Transverse colon (tissue), 4 donors: ENCODE data around the gene POLR3K.

Experiments used
- EP300 ChIP-seq: sonication (generic); formaldehyde crosslinking; IDR thresholded peaks from one replicate; pipeline ENCODE4 v1.6.1; 2017; ENCODE audit warnings: antibody characterized with exemption, low read depth
- POLR2A ChIP-seq: fragments of 450-650 bp; IDR thresholded peaks from one replicate; pipeline ENCODE4 v1.6.1; 2016; ENCODE audit warnings: antibody characterized with exemption, mild to moderate bottlenecking, moderate library complexity
- POLR2AphosphoS5 ChIP-seq, 3 donors: sonication (generic); formaldehyde crosslinking; IDR thresholded peaks; one replicate each; pipeline ENCODE4 v1.6.1; 2016; ENCODE audit warnings: antibody characterized with exemption in 3 of 3
- TF ChIP-seq, protein P1 (sequence below), 5 experiments: fragments of 200-600 bp in 3 of 5; fragments of 450-650 bp in 2 of 5; sonication (generic) in 3 of 5; IDR thresholded peaks; 1 replicate in 2 of 5; 2 replicates in 3 of 5; pipeline ENCODE4 v1.5.1; 2016 to 2017; ENCODE audit warnings: antibody characterized with exemption in 5 of 5, inconsistent platforms in 3 of 5, mild to moderate bottlenecking in 2 of 5, moderate library complexity in 1 of 5

DNA sequence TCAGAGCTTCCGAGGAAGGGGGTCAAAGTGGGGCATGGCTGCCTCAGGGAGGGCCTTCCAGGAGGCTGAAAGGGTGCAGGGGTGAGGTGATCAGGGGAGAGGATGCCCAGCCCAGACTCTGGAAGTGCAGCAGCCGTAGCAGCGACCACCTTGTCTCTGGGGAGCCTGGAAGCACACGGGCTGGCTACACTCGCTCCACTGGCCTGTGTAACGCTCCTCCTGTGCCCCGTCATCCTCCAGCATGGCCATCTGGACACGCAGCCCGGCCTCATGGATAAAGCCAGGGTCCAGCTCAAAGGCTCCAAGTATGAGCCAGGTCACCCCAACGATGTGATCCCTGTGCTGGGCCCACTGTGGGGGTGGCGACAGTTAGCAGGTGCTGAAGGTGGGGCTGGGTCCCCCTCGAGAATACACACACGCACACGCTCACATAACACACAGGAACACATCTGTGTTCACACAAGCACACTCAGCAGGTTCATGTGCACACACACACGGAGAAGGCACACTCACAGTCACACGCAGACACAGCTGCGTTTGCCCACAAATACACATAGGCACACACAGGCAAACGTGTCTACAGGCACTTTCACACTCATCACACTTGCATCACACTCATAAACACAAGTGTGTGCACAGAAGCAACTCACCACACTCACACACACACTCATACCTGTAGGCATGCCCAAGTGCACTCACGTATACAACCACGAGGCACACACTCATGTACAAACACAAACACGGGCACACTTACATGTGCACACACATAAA is 19.3 kb downstream of the POLR3K start:
- TF ChIP-seq POLR2A: no peak
- TF ChIP-seq EP300: no peak
- TF ChIP-seq POLR2AphosphoS5 (IDR thresholded peaks at IDR 0.05): no peak
- TF ChIP-seq, protein P1, sequence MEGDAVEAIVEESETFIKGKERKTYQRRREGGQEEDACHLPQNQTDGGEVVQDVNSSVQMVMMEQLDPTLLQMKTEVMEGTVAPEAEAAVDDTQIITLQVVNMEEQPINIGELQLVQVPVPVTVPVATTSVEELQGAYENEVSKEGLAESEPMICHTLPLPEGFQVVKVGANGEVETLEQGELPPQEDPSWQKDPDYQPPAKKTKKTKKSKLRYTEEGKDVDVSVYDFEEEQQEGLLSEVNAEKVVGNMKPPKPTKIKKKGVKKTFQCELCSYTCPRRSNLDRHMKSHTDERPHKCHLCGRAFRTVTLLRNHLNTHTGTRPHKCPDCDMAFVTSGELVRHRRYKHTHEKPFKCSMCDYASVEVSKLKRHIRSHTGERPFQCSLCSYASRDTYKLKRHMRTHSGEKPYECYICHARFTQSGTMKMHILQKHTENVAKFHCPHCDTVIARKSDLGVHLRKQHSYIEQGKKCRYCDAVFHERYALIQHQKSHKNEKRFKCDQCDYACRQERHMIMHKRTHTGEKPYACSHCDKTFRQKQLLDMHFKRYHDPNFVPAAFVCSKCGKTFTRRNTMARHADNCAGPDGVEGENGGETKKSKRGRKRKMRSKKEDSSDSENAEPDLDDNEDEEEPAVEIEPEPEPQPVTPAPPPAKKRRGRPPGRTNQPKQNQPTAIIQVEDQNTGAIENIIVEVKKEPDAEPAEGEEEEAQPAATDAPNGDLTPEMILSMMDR (IDR thresholded peaks at IDR 0.05): no peak
